Renal cortex interstitium (tissue), 15 donors: ENCODE results near the gene ROMO1. TPM values are rescaled to one million over a fixed set of nuclear protein-coding genes. Genes with fewer than 3 reads are reported as not detected.

Source experiments
- DNase-seq, 11 donors: peaks; one replicate each; pipeline ENCODE4 v3.0.0-alpha.2; 2013; ENCODE audit warnings: low read depth in 9 of 11, low spot score in 4 of 11; ENCODE audit errors: extremely low read depth in 1 of 11
- long read RNA-seq, 16 experiments: transcript quantifications; one replicate each; lab custom pipeline, GENCODE V29; 2026
- polyA plus RNA-seq, 3 donors: library from polyadenylated mRNA; unstranded; fragments of 120-200 nt; gene quantifications; one replicate each; pipeline ENCODE4 v1.2.1, GENCODE V29; 2013; ENCODE audit not compliant: insufficient read length in 3 of 3

ROMO1 gene
- polyA plus RNA-seq, result 10 to 100 TPM; 56.5 to 89.9 (median 89.0) TPM
- long read RNA-seq, donor 1, transcript ROMO1-204 (3 exons, 498 nt), result minor isoform, 44 of 169 reads
- long read RNA-seq, donor 1, transcript ROMO1-203 (3 exons, 422 nt), result major isoform, 85 of 169 reads
- long read RNA-seq, donor 1, transcript ROMO1-201 (2 exons, 496 nt), result minor isoform, 33 of 169 reads
- long read RNA-seq, donor 1, partial matches to known transcripts, result 6 of 169 reads
- long read RNA-seq, donor 1, other reads (novel, unspliced or antisense), result 0 of 169 reads
- long read RNA-seq, donor 2, transcript ROMO1-203 (3 exons, 422 nt), result major isoform, 90 of 164 reads
- long read RNA-seq, donor 2, transcript ROMO1-204 (3 exons, 498 nt), result minor isoform, 37 of 164 reads
- long read RNA-seq, donor 2, transcript ROMO1-201 (2 exons, 496 nt), result minor isoform, 36 of 164 reads
- long read RNA-seq, donor 2, partial matches to known transcripts, result 0 of 164 reads
- long read RNA-seq, donor 2, other reads (novel, unspliced or antisense), result 0 of 164 reads
- long read RNA-seq, donor 3, transcript ROMO1-204 (3 exons, 498 nt), result minor isoform, 53 of 201 reads
- long read RNA-seq, donor 3, transcript ROMO1-201 (2 exons, 496 nt), result minor isoform, 39 of 201 reads
- long read RNA-seq, donor 3, transcript ROMO1-203 (3 exons, 422 nt), result major isoform, 103 of 201 reads
- long read RNA-seq, donor 3, partial matches to known transcripts, result 0 of 201 reads
- long read RNA-seq, donor 3, other reads (novel, unspliced or antisense), result 6 of 201 reads
- long read RNA-seq, donor 4, transcript ROMO1-201 (2 exons, 496 nt), result minor isoform, 30 of 472 reads
- long read RNA-seq, donor 4, transcript ROMO1-203 (3 exons, 422 nt), result major isoform, 55 of 472 reads
- long read RNA-seq, donor 4, transcript ROMO1-204 (3 exons, 498 nt), result minor isoform, 35 of 472 reads
- long read RNA-seq, donor 4, partial matches to known transcripts, result 317 of 472 reads
- long read RNA-seq, donor 4, other reads (novel, unspliced or antisense), result 35 of 472 reads
- long read RNA-seq, donor 5, transcript ROMO1-203 (3 exons, 422 nt), result major isoform, 117 of 232 reads
- long read RNA-seq, donor 5, transcript ROMO1-204 (3 exons, 498 nt), result minor isoform, 67 of 232 reads
- long read RNA-seq, donor 5, transcript ROMO1-201 (2 exons, 496 nt), result minor isoform, 48 of 232 reads
- long read RNA-seq, donor 5, partial matches to known transcripts, result 0 of 232 reads
- long read RNA-seq, donor 5, other reads (novel, unspliced or antisense), result 0 of 232 reads
- long read RNA-seq, donor 6, transcript ROMO1-201 (2 exons, 496 nt), result minor isoform, 30 of 138 reads
- long read RNA-seq, donor 6, transcript ROMO1-203 (3 exons, 422 nt), result major isoform, 71 of 138 reads
- long read RNA-seq, donor 6, transcript ROMO1-204 (3 exons, 498 nt), result minor isoform, 36 of 138 reads
- long read RNA-seq, donor 6, partial matches to known transcripts, result 0 of 138 reads
- long read RNA-seq, donor 6, other reads (novel, unspliced or antisense), result 0 of 138 reads
- long read RNA-seq, donor 7, transcript ROMO1-201 (2 exons, 496 nt), result minor isoform, 48 of 245 reads
- long read RNA-seq, donor 7, transcript ROMO1-203 (3 exons, 422 nt), result major isoform, 134 of 245 reads
- long read RNA-seq, donor 7, transcript ROMO1-204 (3 exons, 498 nt), result minor isoform, 62 of 245 reads
- long read RNA-seq, donor 7, partial matches to known transcripts, result 0 of 245 reads
- long read RNA-seq, donor 7, other reads (novel, unspliced or antisense), result 0 of 245 reads
- long read RNA-seq, donor 8, transcript ROMO1-203 (3 exons, 422 nt), result major isoform, 152 of 345 reads
- long read RNA-seq, donor 8, transcript ROMO1-201 (2 exons, 496 nt), result minor isoform, 79 of 345 reads
- long read RNA-seq, donor 8, transcript ROMO1-204 (3 exons, 498 nt), result minor isoform, 114 of 345 reads
- long read RNA-seq, donor 8, partial matches to known transcripts, result 0 of 345 reads
- long read RNA-seq, donor 8, other reads (novel, unspliced or antisense), result 0 of 345 reads
- long read RNA-seq, donor 9, transcript ROMO1-204 (3 exons, 498 nt), result minor isoform, 35 of 166 reads
- long read RNA-seq, donor 9, transcript ROMO1-201 (2 exons, 496 nt), result minor isoform, 41 of 166 reads
- long read RNA-seq, donor 9, transcript ROMO1-203 (3 exons, 422 nt), result major isoform, 77 of 166 reads
- long read RNA-seq, donor 9, partial matches to known transcripts, result 11 of 166 reads
- long read RNA-seq, donor 9, other reads (novel, unspliced or antisense), result 0 of 166 reads
- long read RNA-seq, donor 10, transcript ROMO1-204 (3 exons, 498 nt), result minor isoform, 46 of 167 reads
- long read RNA-seq, donor 10, transcript ROMO1-203 (3 exons, 422 nt), result major isoform, 93 of 167 reads
- long read RNA-seq, donor 10, transcript ROMO1-201 (2 exons, 496 nt), result minor isoform, 27 of 167 reads
- long read RNA-seq, donor 10, partial matches to known transcripts, result 0 of 167 reads
- long read RNA-seq, donor 10, other reads (novel, unspliced or antisense), result 0 of 167 reads
- long read RNA-seq, donor 11, transcript ROMO1-203 (3 exons, 422 nt), result major isoform, 43 of 82 reads
- long read RNA-seq, donor 11, transcript ROMO1-201 (2 exons, 496 nt), result minor isoform, 16 of 82 reads
- long read RNA-seq, donor 11, transcript ROMO1-204 (3 exons, 498 nt), result minor isoform, 23 of 82 reads
- long read RNA-seq, donor 11, partial matches to known transcripts, result 0 of 82 reads
- long read RNA-seq, donor 11, other reads (novel, unspliced or antisense), result 0 of 82 reads
- long read RNA-seq, donor 12, transcript ROMO1-203 (3 exons, 422 nt), result major isoform, 50 of 105 reads
- long read RNA-seq, donor 12, transcript ROMO1-204 (3 exons, 498 nt), result minor isoform, 28 of 105 reads
- long read RNA-seq, donor 12, transcript ROMO1-201 (2 exons, 496 nt), result minor isoform, 26 of 105 reads
- long read RNA-seq, donor 12, partial matches to known transcripts, result 0 of 105 reads
- long read RNA-seq, donor 12, other reads (novel, unspliced or antisense), result 0 of 105 reads
- long read RNA-seq, donor 13, transcript ROMO1-203 (3 exons, 422 nt), result major isoform, 207 of 1,251 reads
- long read RNA-seq, donor 13, transcript ROMO1-201 (2 exons, 496 nt), result minor isoform, 86 of 1,251 reads
- long read RNA-seq, donor 13, transcript ROMO1-204 (3 exons, 498 nt), result minor isoform, 119 of 1,251 reads
- long read RNA-seq, donor 13, partial matches to known transcripts, result 715 of 1,251 reads
- long read RNA-seq, donor 13, other reads (novel, unspliced or antisense), result 122 of 1,251 reads
- long read RNA-seq, donor 14, transcript ROMO1-204 (3 exons, 498 nt), result minor isoform, 45 of 144 reads
- long read RNA-seq, donor 14, transcript ROMO1-201 (2 exons, 496 nt), result minor isoform, 29 of 144 reads
- long read RNA-seq, donor 14, transcript ROMO1-203 (3 exons, 422 nt), result major isoform, 70 of 144 reads
- long read RNA-seq, donor 14, partial matches to known transcripts, result 0 of 144 reads
- long read RNA-seq, donor 14, other reads (novel, unspliced or antisense), result 0 of 144 reads
- long read RNA-seq, donor 15, transcript ROMO1-204 (3 exons, 498 nt), result minor isoform, 20 of 79 reads
- long read RNA-seq, donor 15, transcript ROMO1-201 (2 exons, 496 nt), result minor isoform, 18 of 79 reads
- long read RNA-seq, donor 15, transcript ROMO1-203 (3 exons, 422 nt), result major isoform, 28 of 79 reads
- long read RNA-seq, donor 15, partial matches to known transcripts, result 13 of 79 reads
- long read RNA-seq, donor 15, other reads (novel, unspliced or antisense), result 0 of 79 reads
- long read RNA-seq, donor 16, transcript ROMO1-201 (2 exons, 496 nt), result minor isoform, 66 of 1,153 reads
- long read RNA-seq, donor 16, transcript ROMO1-204 (3 exons, 498 nt), result minor isoform, 70 of 1,153 reads
- long read RNA-seq, donor 16, transcript ROMO1-203 (3 exons, 422 nt), result major isoform, 145 of 1,153 reads
- long read RNA-seq, donor 16, partial matches to known transcripts, result 681 of 1,153 reads
- long read RNA-seq, donor 16, other reads (novel, unspliced or antisense), result 190 of 1,153 reads

- DNase-seq, result peak; percentile 62 to 90 (median 82)
Measured at GRCh38 chr20:35699127-35699956, at the start of gene ROMO1, which contains the start of gene NFS1. ROMO1 (plus strand) TSS chr20:35699405; CDS start chr20:35699633, 228 bp downstream. NFS1 (minus strand) TSS chr20:35699352; CDS start chr20:35699288, 64 bp downstream.

DNA sequence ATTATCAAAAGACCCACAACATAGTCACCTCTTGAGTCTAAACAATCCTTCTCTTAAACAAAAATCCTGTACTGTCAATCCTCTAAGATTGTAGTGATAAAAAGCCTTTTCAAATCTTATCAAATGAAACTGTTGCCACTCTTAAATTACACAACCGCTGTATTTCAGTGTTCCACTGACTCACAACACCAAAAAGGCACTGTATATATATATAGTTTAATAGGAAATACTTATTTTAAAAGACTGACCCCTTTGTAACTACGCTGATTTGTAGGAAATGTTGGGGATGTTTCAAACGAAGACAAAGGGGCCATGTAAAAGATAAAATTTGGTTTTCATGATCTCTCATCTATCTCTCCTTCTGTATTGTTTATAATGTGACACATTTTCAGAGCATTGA, 48.6 kb upstream of the ROMO1 start:
- DNase-seq, result no peak

DNA sequence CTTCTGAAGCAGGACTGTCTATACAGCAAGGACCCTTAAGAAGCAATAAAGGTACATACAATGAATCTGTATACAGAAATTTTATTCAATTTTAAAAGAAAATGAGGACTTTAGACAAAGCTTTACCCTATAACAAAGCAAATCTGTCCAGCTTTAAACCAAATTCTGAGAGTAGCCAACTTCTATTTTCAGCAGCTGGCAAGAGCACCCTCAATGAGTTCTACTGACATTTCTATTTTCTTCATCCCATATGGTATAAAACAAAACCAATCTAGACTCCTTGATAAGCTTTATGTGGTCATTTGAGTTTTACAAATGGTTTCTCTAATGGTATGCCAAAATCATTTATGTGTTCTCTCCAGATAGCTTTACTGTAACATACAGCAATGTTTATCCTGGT, 47.2 kb upstream of the ROMO1 start:
- no peak for DNase-seq

DNA sequence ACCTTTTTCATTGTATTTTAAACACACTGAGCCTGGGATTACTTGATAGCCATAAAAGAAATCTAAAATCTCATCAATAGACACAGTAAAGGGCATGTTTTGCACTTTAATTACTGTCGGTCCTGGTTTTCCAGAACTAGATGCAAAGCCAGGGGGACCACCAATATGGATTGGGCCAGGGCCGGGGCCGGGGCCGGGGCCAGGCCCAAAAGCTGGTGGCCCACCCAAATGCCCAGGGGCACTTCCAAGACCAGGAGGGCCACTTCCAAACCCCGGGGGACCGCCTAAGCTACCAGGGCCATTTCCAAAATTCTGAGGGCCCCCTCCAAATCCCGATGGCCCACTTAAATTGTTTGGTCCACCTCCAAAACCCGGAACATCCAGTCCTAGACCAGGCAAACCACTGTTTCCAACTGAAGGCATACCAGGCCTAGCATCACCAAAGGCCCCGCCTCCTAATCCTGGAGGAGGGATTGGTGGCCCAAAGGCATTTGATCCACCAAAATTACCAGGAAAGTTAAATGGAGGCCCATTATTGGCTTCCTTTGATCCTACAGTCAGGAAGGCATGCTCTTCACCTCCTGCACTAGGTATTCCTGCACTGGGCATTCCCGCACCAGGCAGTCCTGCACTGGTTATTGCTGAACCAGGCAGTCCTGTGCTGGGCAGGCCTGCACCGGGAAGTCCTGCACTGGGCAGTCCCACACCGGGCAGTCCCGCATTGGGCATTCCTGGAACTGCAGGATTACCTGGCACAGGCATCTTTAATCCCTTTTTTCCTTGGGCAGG, 46.4 kb upstream of the ROMO1 start:
- DNase-seq, result no peak

DNA sequence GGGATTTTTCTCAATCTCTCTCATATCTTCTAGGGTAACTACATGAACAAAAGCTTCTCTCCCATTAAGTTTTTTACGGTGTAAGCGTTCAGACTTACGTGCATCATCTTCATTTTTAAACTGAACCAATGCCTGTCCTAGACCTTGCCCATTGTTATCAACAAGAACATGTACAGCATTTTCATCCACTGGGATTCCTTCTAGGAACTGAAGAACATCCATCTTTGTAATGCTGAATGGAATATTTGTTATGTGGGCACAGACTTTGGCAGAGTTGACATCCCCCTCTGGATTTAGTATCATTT, 45.8 kb upstream of the ROMO1 start:
- no peak for DNase-seq

GRCh38 chr20:35653893-35654292, 45.3 kb upstream of the ROMO1 start:
- DNase-seq, result no peak

DNA sequence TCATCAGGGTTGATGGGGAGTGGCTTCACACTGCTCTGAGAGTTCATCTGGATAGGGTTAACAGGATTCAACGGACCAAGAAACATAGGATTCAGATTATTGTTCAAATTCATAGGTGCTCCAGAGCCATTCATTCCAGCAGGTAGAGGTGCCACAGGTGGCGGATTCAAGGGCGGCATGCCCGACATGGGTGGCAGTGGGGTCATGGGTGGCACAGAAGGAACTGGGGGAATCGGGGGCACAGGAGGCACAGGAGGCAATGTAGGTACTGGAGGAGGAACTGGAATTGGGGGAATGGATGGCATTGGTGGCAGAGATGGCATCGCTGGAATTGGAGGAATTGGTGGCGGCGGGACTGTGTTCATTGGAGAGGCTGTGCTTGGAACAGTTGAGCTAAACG, 44.8 kb upstream of the ROMO1 start:
- DNase-seq, result no peak

GRCh38 chr20:35657271-35657670, 41.9 kb upstream of the ROMO1 start:
- DNase-seq, result no peak

DNA sequence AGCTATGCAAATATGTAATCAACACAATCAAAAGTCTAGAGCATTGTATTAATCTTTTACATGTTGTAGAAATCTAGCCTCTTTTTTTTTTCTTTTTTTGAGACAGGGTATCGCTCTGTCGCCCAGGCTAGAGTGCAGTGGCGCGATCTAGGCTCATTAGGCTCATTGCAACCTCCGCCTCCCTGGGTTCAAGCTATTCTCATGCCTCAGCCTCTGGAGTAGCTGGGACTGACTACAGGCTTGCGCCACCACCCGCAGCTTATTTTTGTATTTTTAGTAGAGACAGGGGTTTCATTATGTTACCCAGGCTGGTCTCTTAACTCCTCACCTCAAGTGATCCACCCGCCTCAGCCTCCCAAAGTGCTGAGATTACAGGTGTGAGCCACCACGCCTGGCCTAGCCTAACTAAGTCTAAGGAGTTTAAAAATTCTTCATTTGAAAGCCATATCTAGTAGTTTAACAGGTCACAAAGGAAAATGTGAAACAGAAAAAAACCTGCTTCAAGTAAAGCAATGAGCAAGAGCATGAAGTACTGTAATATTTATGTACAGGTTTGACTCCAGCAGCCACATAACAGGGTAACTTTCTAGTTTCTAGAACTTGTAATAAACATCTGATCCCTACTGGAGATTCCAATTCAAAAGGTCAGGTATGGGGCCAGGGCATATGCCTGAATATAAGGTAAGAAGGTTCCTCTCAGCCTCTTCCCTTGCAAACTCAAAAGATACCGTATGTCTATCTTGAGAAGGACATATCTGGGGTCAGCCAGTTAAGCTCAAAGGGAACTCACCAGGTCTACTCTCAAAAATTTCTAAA, 38.9 kb upstream of the ROMO1 start:
- no peak for DNase-seq

- no peak for DNase-seq
Measured at GRCh38 chr20:35661053-35661452, 38.2 kb upstream of the ROMO1 start.

GRCh38 chr20:35661908-35662307, 37.3 kb upstream of the ROMO1 start:
- no peak for DNase-seq

DNA sequence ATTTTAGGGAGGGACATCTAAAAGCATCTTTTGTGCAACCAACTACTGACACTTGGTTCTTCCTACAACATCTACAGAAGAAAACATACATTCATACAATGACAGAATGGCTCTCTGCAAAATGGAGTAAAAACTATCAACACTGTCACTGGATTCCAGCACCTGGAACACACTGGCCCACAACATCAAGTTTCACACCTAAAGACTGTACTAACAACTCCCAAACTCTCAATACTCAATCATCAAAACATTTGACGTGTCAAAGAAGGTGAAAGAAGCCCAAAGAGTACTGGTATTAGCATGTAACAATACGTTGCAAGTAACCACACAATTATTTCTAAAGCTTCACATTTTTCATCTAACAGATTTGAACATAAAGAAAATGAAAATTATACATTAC, 36.7 kb upstream of the ROMO1 start:
- DNase-seq, result no peak
